Measurements from ENCODE around the gene ZNF697.

- TF ChIP-seq POLR2A (IDR thresholded peaks at IDR 0.05) (no peak), CTCF (IDR thresholded peaks at IDR 0.05) (no peak), EP300 (IDR thresholded peaks at IDR 0.05; ENCODE audit: low read depth) (no peak), POLR2AphosphoS5 (IDR thresholded peaks at IDR 0.05) (no peak)
Observed at GRCh38 chr1:119626011-119626545, 22.0 kb downstream of the ZNF697 start.

Data from transverse colon (tissue), 4 donors.